H1 (cell line): ENCODE data around the gene GPC4. TPM values are rescaled to one million over a fixed set of nuclear protein-coding genes. Genes with fewer than 3 reads are reported as not detected.
A peak's percentile ranks its signal among the peaks of the same experiment; 100 is the strongest.

Experiments
- ASH2L ChIP-seq: fragments of 200-600, 300-600 bp; sonication (generic); IDR thresholded peaks from one replicate; pipeline ENCODE4 v1.7.1; 2017; ENCODE audit warnings: low read length
- CHD1 ChIP-seq: IDR thresholded peaks from 2 replicates; pipeline ENCODE4 v1.6.1; 2012; ENCODE audit warnings: low read depth, low read length, improper control_type of control experiment
- CREB1 ChIP-seq: IDR thresholded peaks from 2 replicates; pipeline ENCODE4 v1.6.1; 2012; ENCODE audit warnings: inconsistent platforms
- CTBP2 ChIP-seq: IDR thresholded peaks from 2 replicates; pipeline ENCODE4 v1.7.0; 2011; ENCODE audit warnings: borderline replicate concordance, mild to moderate bottlenecking, moderate library complexity, mixed read lengths, low read length; ENCODE audit not compliant: insufficient read depth, insufficient read length
- HDAC6 ChIP-seq: IDR thresholded peaks from one replicate; pipeline ENCODE4 v1.7.1; 2012; ENCODE audit warnings: low read depth, mild to moderate bottlenecking, inconsistent platforms, low read length, moderate library complexity
- MAX ChIP-seq: IDR thresholded peaks from 2 replicates; pipeline ENCODE4 v1.6.1; 2012; ENCODE audit warnings: inconsistent platforms
- POLR2AphosphoS5 ChIP-seq: IDR thresholded peaks from 2 replicates; pipeline ENCODE4 v1.6.1; 2011; ENCODE audit warnings: low read depth, low read length
- TAF1 ChIP-seq: IDR thresholded peaks from 2 replicates; pipeline ENCODE4 v1.6.1; 2011; ENCODE audit warnings: mild to moderate bottlenecking, low read depth, low read length
- TAF7 ChIP-seq: optimal IDR thresholded peaks from 2 replicates; pipeline ENCODE3; 2011; ENCODE audit warnings: low read depth, mild to moderate bottlenecking, inconsistent platforms, low read length, moderate library complexity, borderline replicate concordance
- TEAD4 ChIP-seq: IDR thresholded peaks from 2 replicates; pipeline ENCODE4 v1.6.1; 2012; ENCODE audit warnings: low read depth, low read length, inconsistent platforms, mixed read lengths
- YY1 ChIP-seq: IDR thresholded peaks from 2 replicates; pipeline ENCODE4 v1.6.1; 2011; ENCODE audit warnings: low read depth, mild to moderate bottlenecking, low read length
- ZNF274 ChIP-seq: IDR thresholded peaks from 2 replicates; pipeline ENCODE4 v1.7.0; 2012; ENCODE audit warnings: low read length, borderline replicate concordance; ENCODE audit errors: extremely low read depth
- polyA plus RNA-seq, 7 experiments: library from polyadenylated mRNA; depleted of rRNA in 3 of 7; stranded (reverse) in 5 of 7; unstranded in 2 of 7; fragments of >200 nt in 5 of 7; fragments of 200-250 nt in 2 of 7; gene quantifications; 1 replicate in 5 of 7; 2 replicates in 1 of 7; 4 replicates in 1 of 7; pipeline versions ENCODE4 v1.2.1 to v1.2.3, GENCODE V29; 2011 to 2013; ENCODE audit warnings: missing spikeins in 2 of 7, mixed read lengths in 2 of 7
- total RNA-seq: library from RNA; stranded (reverse); fragmentation: NEBNext Ultra II Directional; extraction: Animal tissue kit (Norgen Biotek cat#: 25700); gene quantifications from 2 replicates; pipeline ENCODE4 v1.2.1, GENCODE V29; 2021
- TF ChIP-seq, protein P1 (sequence below): IDR thresholded peaks from 2 replicates; pipeline ENCODE4 v1.6.1; 2012; ENCODE audit warnings: inconsistent platforms

GPC4 gene
- total and polyA plus RNA-seq, 2 of the 8 experiments (the other 6 are each of a cell fraction or from before 2014, with no cell fraction given): 46.8 to 230 TPM

- peak; percentile 80 for TF ChIP-seq TAF1
- TF ChIP-seq YY1: no peak
- TF ChIP-seq ASH2L: peak; percentile 25
- TF ChIP-seq CTBP2: peak; percentile 19
- TF ChIP-seq TEAD4: peak; percentile 78
- peak; percentile 17 for TF ChIP-seq TAF7
- no peak for TF ChIP-seq CREB1
- TF ChIP-seq POLR2AphosphoS5: peak; percentile 54; the same call in 1 of the 2 replicates
- TF ChIP-seq HDAC6: no peak
- no peak for TF ChIP-seq CHD1
- no peak for TF ChIP-seq ZNF274
- no peak; the same call in none of the 2 replicates for TF ChIP-seq MAX
- TF ChIP-seq, protein P1, sequence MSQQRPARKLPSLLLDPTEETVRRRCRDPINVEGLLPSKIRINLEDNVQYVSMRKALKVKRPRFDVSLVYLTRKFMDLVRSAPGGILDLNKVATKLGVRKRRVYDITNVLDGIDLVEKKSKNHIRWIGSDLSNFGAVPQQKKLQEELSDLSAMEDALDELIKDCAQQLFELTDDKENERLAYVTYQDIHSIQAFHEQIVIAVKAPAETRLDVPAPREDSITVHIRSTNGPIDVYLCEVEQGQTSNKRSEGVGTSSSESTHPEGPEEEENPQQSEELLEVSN: peak; percentile 22; the same call in 1 of the 2 replicates
Measured at GRCh38 chrX:133415276-133416105, at the start of gene GPC4 (continued).
